HG02981 (cell line): ENCODE measurements around the gene HSPA1L.
"Not testable (repeated sequence)": the region's sequence is repeated elsewhere in the genome, so short reads cannot be mapped to it uniquely, and the experiment has no call there.

Experiments used
- ATAC-seq: cut with Tn5 transposase; IDR thresholded peaks from one replicate; pipeline ENCODE4 v1.9.1; 2021; ENCODE audit warnings: mild to moderate bottlenecking, moderate library complexity; ENCODE audit not compliant: unreplicated experiment

Gene HSPA1L

GRCh38 chr6:31837369-31838113 is 22.5 kb upstream of the HSPA1L start:
- no peak for ATAC-seq

GRCh38 chr6:31836474-31837368 is 21.6 kb upstream of the HSPA1L start:
- no peak for ATAC-seq

GRCh38 chr6:31836047-31836473 is 21.0 kb upstream of the HSPA1L start:
- no peak for ATAC-seq

- no peak for ATAC-seq
These were observed 19.5 kb upstream of the HSPA1L start for GRCh38 chr6:31834367-31835250.

GRCh38 chr6:31831350-31832215 is 16.5 kb upstream of the HSPA1L start:
- no peak for ATAC-seq

DNA sequence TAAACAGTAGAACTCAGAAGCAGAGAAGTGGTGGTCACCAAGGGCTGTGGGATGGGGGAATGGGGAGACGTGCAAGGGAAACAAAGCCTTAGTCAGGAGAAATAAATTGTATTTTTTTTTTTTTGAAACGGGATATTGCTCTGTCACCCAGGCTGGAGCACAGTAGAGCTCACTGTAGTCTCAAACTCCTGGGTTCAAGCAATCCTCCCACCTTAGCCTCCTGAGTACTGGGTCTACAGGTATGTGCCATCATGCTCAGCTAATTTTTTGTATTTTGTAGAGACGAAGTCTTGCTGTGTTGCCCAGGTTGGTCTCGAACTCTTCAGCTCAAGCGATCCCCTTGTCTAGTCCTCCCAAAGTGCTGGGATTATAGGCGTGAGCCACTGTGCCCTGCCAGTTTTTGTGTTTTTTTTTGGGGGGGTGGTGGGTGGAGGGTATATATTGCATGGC is 15.8 kb upstream of the HSPA1L start:
- no peak for ATAC-seq

DNA sequence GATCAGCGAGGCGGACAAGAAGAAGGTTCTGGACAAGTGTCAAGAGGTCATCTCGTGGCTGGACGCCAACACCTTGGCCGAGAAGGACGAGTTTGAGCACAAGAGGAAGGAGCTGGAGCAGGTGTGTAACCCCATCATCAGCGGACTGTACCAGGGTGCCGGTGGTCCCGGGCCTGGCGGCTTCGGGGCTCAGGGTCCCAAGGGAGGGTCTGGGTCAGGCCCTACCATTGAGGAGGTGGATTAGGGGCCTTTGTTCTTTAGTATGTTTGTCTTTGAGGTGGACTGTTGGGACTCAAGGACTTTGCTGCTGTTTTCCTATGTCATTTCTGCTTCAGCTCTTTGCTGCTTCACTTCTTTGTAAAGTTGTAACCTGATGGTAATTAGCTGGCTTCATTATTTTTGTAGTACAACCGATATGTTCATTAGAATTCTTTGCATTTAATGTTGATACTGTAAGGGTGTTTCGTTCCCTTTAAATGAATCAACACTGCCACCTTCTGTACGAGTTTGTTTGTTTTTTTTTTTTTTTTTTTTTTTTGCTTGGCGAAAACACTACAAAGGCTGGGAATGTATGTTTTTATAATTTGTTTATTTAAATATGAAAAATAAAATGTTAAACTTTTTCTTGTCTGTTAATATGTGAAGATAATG is 14.7 kb upstream of the HSPA1L start:
- ATAC-seq: no peak

GRCh38 chr6:31827286-31828079 is 12.4 kb upstream of the HSPA1L start, which contains the start of gene HSPA1B:
Gene HSPA1B (plus strand): TSS chr6:31827738. CDS start chr6:31827951, 213 bp downstream.
- peak; percentile 62 for ATAC-seq

DNA sequence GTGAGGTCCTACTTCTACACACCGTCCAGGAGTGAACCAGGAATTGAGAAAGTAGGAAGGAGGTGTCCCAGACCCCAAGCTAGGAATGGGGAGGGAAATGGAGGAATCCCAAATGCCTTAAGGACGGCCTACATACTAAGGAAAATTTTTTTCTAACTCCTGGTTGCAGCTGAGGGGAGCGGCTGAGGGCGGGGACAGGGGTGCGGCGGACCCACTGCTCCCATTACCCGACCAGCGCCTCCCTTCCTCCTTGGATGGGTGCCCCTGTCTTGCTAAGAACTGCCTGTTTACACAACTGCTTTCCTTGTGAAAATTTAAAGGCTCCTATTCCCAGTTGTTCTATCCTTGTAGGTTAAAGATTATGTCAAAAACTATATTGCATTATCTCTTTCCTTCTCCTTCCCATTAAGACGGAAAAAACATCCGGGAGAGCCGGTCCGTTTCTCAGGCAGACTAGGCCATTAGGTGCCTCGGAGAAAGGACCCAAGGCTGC is 11.8 kb upstream of the HSPA1L start:
- ATAC-seq: peak; percentile 7

- no peak for ATAC-seq
These were observed 10.5 kb upstream of the HSPA1L start for GRCh38 chr6:31825553-31825952.

DNA sequence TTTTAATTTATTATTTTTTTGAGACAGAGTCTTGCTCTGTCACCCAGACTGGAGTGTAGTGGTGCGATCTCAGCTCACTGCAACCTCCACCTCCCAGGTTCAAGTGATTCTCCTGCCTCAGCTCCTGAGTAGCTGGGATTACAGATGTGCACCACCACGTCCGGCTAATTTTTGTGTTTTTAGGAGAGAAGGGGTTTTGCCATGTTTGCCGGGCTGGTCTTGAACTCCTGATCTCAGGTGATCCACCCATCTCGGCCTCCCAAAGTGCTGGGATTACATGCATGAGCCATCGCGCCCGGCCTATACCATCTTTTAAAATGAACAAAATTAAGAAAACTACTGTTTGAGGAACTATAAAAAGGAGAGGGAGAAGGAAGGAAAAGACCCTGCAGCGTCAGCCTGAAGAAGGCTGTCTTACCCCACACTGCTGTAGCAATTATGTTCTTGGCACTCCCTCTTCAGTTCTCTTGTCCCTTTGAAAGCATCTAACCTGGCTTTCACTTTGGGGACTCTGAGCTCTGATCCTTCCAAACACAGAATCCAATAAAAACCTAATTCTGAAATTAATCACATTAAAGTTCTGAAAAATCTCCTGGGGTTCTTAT is 8.6 kb upstream of the HSPA1L start:
- not testable (repeated sequence) for ATAC-seq

- ATAC-seq: no peak
These were observed 7.1 kb upstream of the HSPA1L start for GRCh38 chr6:31822036-31822821.

GRCh38 chr6:31821301-31822035 is 6.4 kb upstream of the HSPA1L start:
- no peak for ATAC-seq

- ATAC-seq: not testable (repeated sequence)
These were observed 5.3 kb upstream of the HSPA1L start for GRCh38 chr6:31820399-31820798.

- no peak for ATAC-seq
These were observed 4.8 kb upstream of the HSPA1L start for GRCh38 chr6:31819871-31820299.

DNA sequence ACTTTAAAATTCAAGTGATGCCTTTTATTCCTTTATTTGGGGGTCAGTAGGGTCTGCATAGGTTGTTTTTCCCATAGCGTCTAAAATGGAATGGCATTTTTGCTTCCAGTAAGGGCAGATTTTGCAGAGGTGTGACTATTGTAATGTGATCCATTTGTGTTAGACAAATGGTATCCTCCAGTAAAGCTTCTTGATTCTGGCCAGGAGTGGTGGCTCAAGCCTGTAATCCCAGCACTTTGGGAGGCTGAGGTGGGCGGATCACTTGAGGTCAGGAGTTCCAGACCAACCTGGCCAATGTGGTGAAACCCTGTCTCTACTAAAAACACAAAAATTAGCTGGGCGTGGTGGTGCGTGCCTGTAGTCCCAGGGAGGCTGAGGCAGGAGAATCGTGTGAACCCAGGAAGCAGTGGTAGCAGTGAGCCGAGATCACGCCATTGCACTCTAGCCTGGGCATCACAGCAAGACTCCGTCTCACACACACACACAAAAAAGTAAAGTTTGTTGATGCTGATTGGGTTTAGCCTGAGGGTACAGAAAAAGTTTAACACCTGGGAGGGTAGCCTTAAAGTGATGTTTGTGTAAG is 2.9 kb upstream of the HSPA1L start:
- not testable (repeated sequence) for ATAC-seq
